ENCODE data around the gene PFKFB2.

Gene PFKFB2

GRCh38 chr1:207017615-207018559 is 35.2 kb upstream of the PFKFB2 start:
- no peak overlapping the region for H3K9ac ChIP-seq (ENCODE audit: low read length)
- no peak overlapping the region for H2AFZ ChIP-seq (ENCODE audit: low read depth, low read length)
- no peaks in the 10 kb centered on the region for H3K36me3 ChIP-seq (replicated peaks; ENCODE audit: low read depth, low read length)
- H3K4me2 ChIP-seq (ENCODE audit: low read length) = no peak overlapping the region
- no peak overlapping the region for H3K27ac ChIP-seq (ENCODE audit: low read length)
- H3K9me3 ChIP-seq (ENCODE audit: insufficient read depth, low read length) = no peaks in the 10 kb centered on the region
- no peak for TF ChIP-seq EZH2phosphoT487 (IDR thresholded peaks at IDR 0.05; ENCODE audit: low read depth)
- no peak for TF ChIP-seq CTCF (IDR thresholded peaks at IDR 0.05; ENCODE audit: low read depth, low read length)
- peaks cover 47% of the 10 kb centered on the region for H3K27me3 ChIP-seq (ENCODE audit: low read depth, low read length)
- H3K4me1 ChIP-seq (ENCODE audit: low read length) = no peaks in the 10 kb centered on the region
- no peaks in the 10 kb centered on the region for H4K20me1 ChIP-seq (ENCODE audit: insufficient read depth, low read length)
- H3K4me3 ChIP-seq (ENCODE audit: low read length) = no peak overlapping the region
- no peaks in the 10 kb centered on the region for H3K79me2 ChIP-seq (ENCODE audit: low read length)

DNA sequence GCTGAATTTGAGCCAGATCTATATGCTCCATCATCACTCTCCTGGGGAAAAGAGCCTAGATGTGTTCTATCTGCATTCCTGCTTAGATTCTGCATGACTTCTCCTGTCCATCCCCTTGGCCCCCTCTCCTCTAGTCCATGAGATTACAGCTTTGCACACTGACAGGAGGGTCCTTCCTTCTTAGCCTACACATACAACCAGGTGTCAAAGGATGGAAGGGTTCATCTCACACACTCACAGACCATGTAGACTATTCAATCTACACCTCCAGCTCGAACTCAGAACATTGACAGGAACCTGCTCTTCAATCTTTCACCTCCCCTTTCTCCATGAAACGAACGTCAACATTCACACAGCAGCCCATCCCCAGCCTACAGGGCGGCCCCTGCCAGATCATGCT is 34.4 kb upstream of the PFKFB2 start:
- Histone ChIP-seq H2AFZ (ENCODE audit: low read depth, low read length) (no peak overlapping the region), H3K79me2 (ENCODE audit: low read length) (no peaks in the 10 kb centered on the region), H3K9ac (ENCODE audit: low read length) (no peak overlapping the region), H3K27ac (ENCODE audit: low read length) (no peak overlapping the region), H4K20me1 (ENCODE audit: insufficient read depth, low read length) (no peaks in the 10 kb centered on the region), H3K4me1 (ENCODE audit: low read length) (no peaks in the 10 kb centered on the region), H3K9me3 (ENCODE audit: insufficient read depth, low read length) (no peaks in the 10 kb centered on the region), H3K27me3 (ENCODE audit: low read depth, low read length) (peaks cover 40% of the 10 kb centered on the region), H3K36me3 (replicated peaks; ENCODE audit: low read depth, low read length) (no peaks in the 10 kb centered on the region), H3K4me2 (ENCODE audit: low read length) (no peak overlapping the region), H3K4me3 (ENCODE audit: low read length) (no peak overlapping the region)
- no peak for TF ChIP-seq CTCF (IDR thresholded peaks at IDR 0.05; ENCODE audit: low read depth, low read length)
- no peak for TF ChIP-seq EZH2phosphoT487 (IDR thresholded peaks at IDR 0.05; ENCODE audit: low read depth)

- Histone ChIP-seq H3K4me3 (ENCODE audit: low read length) (no peak overlapping the region), H3K4me1 (ENCODE audit: low read length) (no peaks in the 10 kb centered on the region), H3K36me3 (replicated peaks; ENCODE audit: low read depth, low read length) (no peaks in the 10 kb centered on the region), H3K4me2 (ENCODE audit: low read length) (no peak overlapping the region), H3K9ac (ENCODE audit: low read length) (no peak overlapping the region), H3K27me3 (ENCODE audit: low read depth, low read length) (peaks cover 37% of the 10 kb centered on the region), H3K79me2 (ENCODE audit: low read length) (no peaks in the 10 kb centered on the region), H2AFZ (ENCODE audit: low read depth, low read length) (no peak overlapping the region), H4K20me1 (ENCODE audit: insufficient read depth, low read length) (no peaks in the 10 kb centered on the region), H3K27ac (ENCODE audit: low read length) (no peak overlapping the region), H3K9me3 (ENCODE audit: insufficient read depth, low read length) (no peaks in the 10 kb centered on the region)
- no peak for TF ChIP-seq EZH2phosphoT487 (IDR thresholded peaks at IDR 0.05; ENCODE audit: low read depth)
- no peak for TF ChIP-seq CTCF (IDR thresholded peaks at IDR 0.05; ENCODE audit: low read depth, low read length)
These were observed 33.9 kb upstream of the PFKFB2 start for GRCh38 chr1:207019161-207019560.

GRCh38 chr1:207019661-207020060 is 33.4 kb upstream of the PFKFB2 start:
- H3K4me3 ChIP-seq (ENCODE audit: low read length) = no peak overlapping the region
- no peak overlapping the region for H3K27ac ChIP-seq (ENCODE audit: low read length)
- H3K4me1 ChIP-seq (ENCODE audit: low read length) = no peaks in the 10 kb centered on the region
- peaks cover 33% of the 10 kb centered on the region for H3K27me3 ChIP-seq (ENCODE audit: low read depth, low read length)
- H3K9me3 ChIP-seq (ENCODE audit: insufficient read depth, low read length) = no peaks in the 10 kb centered on the region
- no peak overlapping the region for H2AFZ ChIP-seq (ENCODE audit: low read depth, low read length)
- no peak for TF ChIP-seq CTCF (IDR thresholded peaks at IDR 0.05; ENCODE audit: low read depth, low read length)
- no peak for TF ChIP-seq EZH2phosphoT487 (IDR thresholded peaks at IDR 0.05; ENCODE audit: low read depth)
- no peaks in the 10 kb centered on the region for H3K36me3 ChIP-seq (replicated peaks; ENCODE audit: low read depth, low read length)
- H3K79me2 ChIP-seq (ENCODE audit: low read length) = no peaks in the 10 kb centered on the region
- H3K4me2 ChIP-seq (ENCODE audit: low read length) = no peak overlapping the region
- no peak overlapping the region for H3K9ac ChIP-seq (ENCODE audit: low read length)
- H4K20me1 ChIP-seq (ENCODE audit: insufficient read depth, low read length) = no peaks in the 10 kb centered on the region

Data from OCI-LY3 (cell line).